SJCRH30 (cell line): ENCODE data around the gene LRIT2. TPM values are rescaled to one million over a fixed set of nuclear protein-coding genes. Genes with fewer than 3 reads are reported as not detected.

ENCODE experiments used
- DNase-seq, 2 experiments: peaks; one replicate each; pipeline ENCODE4 v3.0.0-alpha.2; 2015 to 2020
- H3K27ac ChIP-seq: fragments of 250-450 bp; sonication (Bioruptor Pico); 2 replicates; pipeline ENCODE4 v1.5.1; 2020; ENCODE audit warnings: mild to moderate bottlenecking, moderate library complexity
- H3K27me3 ChIP-seq: fragments of 250-450 bp; sonication (Bioruptor Pico); 2 replicates; pipeline ENCODE4 v1.5.1; 2020; ENCODE audit warnings: mild to moderate bottlenecking, moderate library complexity
- H3K36me3 ChIP-seq: fragments of 250-450 bp; sonication (Bioruptor Pico); 2 replicates; pipeline ENCODE4 v1.5.1; 2020; ENCODE audit warnings: mild to moderate bottlenecking, moderate library complexity
- H3K4me1 ChIP-seq: fragments of 250-450 bp; sonication (Bioruptor Pico); 2 replicates; pipeline ENCODE4 v1.5.1; 2020; ENCODE audit warnings: mild to moderate bottlenecking, moderate library complexity
- H3K4me3 ChIP-seq: fragments of 250-450 bp; sonication (Bioruptor Pico); 2 replicates; pipeline ENCODE4 v1.5.1; 2020; ENCODE audit warnings: mild to moderate bottlenecking, moderate library complexity
- H3K9me3 ChIP-seq: fragments of 250-450 bp; sonication (Bioruptor Pico); replicated peaks from 2 replicates; pipeline ENCODE4 v1.5.1; 2020; ENCODE audit warnings: mild to moderate bottlenecking, moderate library complexity
- total RNA-seq: library from RNA; depleted of rRNA; stranded (reverse); fragments of >200 nt; shearing (Covaris generic); gene quantifications from 2 replicates; pipeline ENCODE4 v1.2.3, GENCODE V29; 2014

The LRIT2 gene
- total RNA-seq, 1 experiment from 2014 or later, result not detected

DNA sequence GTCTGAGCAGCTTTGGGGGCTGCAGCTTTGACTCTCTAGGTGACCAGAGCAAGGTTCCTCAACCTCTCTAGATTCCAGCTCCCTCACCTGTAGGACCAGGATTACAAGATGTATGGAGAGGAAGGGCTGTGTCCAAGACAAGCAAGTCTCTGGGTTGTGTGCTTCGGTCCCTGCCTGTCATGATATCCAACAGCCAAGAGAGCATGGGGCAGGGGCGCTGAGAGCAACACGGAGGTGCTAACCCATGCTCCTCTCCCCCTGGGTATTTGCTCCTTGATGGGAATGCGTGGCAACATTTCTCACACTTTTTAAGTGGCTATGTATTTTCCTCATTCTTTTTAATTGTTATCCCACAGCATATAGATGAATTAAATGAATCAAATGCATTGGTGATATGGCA is 20.7 kb downstream of the LRIT2 start:
- Histone ChIP-seq H3K9me3 (no peaks in the 10 kb centered on the region), H3K36me3 (no peaks in the 10 kb centered on the region), H3K27ac (no peak overlapping the region), H3K4me3 (no peak overlapping the region), H3K27me3 (no peaks in the 10 kb centered on the region), H3K4me1 (no peaks in the 10 kb centered on the region)
- no peak for DNase-seq

DNA sequence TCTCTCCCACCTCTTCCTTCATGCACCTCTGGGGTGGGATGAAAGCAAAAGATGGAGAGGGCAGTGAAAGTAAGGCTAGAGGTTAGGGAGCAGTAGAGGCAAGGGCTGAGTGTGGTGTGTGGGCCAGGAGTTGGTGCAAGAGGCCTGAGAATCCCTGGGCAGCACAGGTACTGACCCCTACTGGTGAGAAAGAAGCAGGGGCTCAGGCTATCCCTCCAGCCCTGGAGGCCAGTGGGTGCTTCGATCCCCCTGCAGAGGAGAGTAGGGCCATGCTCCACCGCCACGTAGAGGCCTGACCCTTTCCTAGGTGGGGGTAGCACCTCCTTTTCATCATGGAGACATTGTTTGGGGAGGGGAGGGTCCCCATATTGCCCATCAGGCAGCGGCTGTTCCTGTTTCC is 21.2 kb downstream of the LRIT2 start:
- no peaks in the 10 kb centered on the region for H3K4me1 ChIP-seq
- no peaks in the 10 kb centered on the region for H3K9me3 ChIP-seq
- no peaks in the 10 kb centered on the region for H3K36me3 ChIP-seq
- H3K27me3 ChIP-seq, result no peaks in the 10 kb centered on the region
- no peak for DNase-seq
- H3K4me3 ChIP-seq, result no peak overlapping the region
- H3K27ac ChIP-seq, result no peak overlapping the region

DNA sequence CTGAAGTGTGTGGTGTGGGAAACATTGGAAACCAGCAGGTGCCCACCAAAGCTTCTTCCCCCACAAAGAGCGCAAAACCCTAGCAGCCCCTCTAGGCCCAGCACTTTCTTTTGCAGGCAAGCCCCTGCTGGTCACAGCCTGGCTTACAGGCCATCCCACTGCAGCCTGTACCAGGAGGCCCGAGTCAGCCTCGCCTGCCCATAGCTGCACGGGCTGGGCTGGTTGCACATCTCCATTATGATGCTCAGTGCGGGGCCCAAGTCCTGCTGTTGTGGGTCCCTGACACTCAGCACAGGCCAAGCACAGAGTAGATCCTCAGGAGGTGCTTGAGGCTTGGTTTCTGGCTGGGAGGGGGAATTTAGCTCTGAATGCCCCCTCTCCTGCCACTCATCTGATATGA is 23.0 kb downstream of the LRIT2 start:
- Histone ChIP-seq H3K36me3 (no peaks in the 10 kb centered on the region), H3K9me3 (no peaks in the 10 kb centered on the region), H3K4me3 (no peak overlapping the region), H3K27me3 (no peaks in the 10 kb centered on the region), H3K4me1 (no peaks in the 10 kb centered on the region), H3K27ac (no peak overlapping the region)
- DNase-seq, result no peak

DNA sequence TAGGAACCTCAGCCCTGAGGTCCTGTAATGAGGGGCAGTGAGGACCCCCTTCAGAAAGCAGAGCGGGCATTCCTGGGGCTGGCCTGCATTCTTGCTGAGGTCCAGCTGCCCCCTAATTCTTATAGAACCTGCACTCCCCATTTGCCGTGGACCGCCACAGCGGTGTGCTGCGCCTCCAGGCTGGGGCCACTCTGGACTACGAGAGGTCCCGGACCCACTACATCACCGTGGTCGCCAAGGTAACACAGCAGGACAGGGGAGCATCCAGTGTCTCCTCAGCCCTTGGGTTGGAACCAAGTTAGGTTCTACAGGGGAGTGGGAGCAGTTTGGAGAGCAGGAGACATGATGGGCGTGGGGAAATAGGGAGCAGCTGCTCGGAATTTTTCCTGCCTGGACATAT is 23.7 kb downstream of the LRIT2 start:
- no peak overlapping the region for H3K4me3 ChIP-seq
- no peaks in the 10 kb centered on the region for H3K27me3 ChIP-seq
- H3K9me3 ChIP-seq, result no peaks in the 10 kb centered on the region
- H3K4me1 ChIP-seq, result no peaks in the 10 kb centered on the region
- DNase-seq, result no peak
- no peak overlapping the region for H3K27ac ChIP-seq
- no peaks in the 10 kb centered on the region for H3K36me3 ChIP-seq

DNA sequence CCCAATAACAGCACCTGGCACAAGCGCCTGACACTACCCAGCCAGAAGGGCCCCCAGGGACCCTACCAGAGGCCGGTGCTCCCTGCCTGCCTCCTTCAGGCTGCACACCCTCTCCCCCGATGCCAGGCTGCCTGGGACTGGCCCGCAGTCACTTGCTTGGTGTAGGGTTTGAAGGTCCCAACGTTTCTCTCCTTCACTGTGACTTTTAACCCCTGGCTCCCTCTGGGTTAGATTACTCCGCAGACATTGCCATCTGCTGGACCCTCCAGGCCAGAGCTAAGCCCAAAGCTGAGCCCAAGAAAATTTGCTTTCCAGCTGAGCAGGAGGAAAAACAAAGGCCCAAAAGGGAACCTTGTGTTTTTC is 24.1 kb downstream of the LRIT2 start:
- no peak for DNase-seq
- no peaks in the 10 kb centered on the region for H3K36me3 ChIP-seq
- H3K27me3 ChIP-seq, result no peaks in the 10 kb centered on the region
- H3K9me3 ChIP-seq, result no peaks in the 10 kb centered on the region
- no peaks in the 10 kb centered on the region for H3K4me1 ChIP-seq
- H3K27ac ChIP-seq, result no peak overlapping the region
- H3K4me3 ChIP-seq, result no peak overlapping the region

DNA sequence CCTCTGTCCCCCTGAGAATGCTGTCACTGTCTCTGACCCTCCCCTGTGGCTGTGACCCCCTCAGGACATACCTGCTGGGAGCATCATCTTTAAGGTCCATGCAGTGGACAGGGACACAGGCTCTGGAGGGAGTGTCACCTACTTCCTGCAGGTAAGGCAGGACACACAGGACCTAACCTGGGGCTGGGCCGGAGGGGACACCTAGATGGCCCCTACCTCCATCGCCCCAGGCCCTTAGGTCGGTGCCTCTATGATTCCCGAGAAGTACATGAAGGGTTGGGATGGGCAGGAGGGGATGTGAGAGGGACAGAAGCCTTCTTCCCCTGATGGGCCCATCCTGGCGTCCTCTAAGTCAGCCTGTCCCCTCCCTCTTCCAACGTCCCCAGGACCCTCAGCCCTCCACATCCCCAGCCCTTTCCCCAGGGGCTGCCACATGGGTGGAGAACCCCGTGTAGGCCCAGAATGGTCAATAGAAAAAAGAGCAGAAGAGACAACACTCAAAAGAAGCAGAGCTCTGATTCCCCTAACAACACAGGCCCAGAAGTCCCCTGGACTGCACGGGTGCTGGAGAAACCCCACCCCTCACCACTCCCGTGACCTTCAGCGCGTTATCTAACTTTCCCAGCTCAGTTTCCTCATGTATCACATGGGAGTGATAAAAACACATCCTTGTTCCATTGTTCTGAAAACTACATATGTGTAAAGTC is 24.7 kb downstream of the LRIT2 start:
- Histone ChIP-seq H3K4me3 (no peak overlapping the region), H3K27me3 (no peaks in the 10 kb centered on the region), H3K27ac (no peak overlapping the region), H3K9me3 (no peaks in the 10 kb centered on the region), H3K36me3 (no peaks in the 10 kb centered on the region), H3K4me1 (no peaks in the 10 kb centered on the region)
- DNase-seq, result no peak

DNA sequence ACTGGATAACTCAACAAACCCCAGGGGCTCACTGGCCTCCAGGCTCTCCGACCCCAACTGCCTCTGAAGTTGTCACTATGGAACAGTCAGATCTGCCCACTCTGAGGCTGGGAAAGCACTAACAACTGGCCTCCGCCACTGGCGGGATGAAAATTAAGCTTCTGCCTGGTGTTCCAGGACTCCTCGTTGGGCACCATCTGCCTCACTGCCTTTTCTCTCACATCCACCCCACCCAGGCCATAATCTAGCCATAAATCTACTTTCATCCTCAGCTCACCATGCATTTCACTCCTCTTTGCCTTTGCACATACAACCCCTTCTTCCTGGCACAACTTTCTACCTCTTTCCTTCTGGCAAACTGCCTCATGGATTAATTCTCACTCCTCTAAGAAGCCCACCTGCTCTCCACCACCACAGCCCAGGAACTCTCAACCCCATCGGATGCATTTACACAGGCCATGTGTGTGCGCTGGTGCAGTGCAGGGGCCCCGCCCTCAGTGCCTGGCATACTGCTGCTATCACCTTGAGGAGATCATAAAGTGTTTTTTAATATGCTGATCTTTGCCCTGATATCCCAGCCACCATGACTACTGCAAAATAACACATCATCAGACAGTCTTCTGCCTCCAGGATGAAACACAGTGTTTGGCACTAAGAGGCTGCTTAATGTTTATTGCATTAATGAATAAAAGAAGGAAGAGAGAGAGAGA is 27.0 kb downstream of the LRIT2 start:
- H3K9me3 ChIP-seq, result no peaks in the 10 kb centered on the region
- H3K36me3 ChIP-seq, result no peaks in the 10 kb centered on the region
- no peak overlapping the region for H3K27ac ChIP-seq
- H3K27me3 ChIP-seq, result no peaks in the 10 kb centered on the region
- no peak overlapping the region for H3K4me3 ChIP-seq
- no peak for DNase-seq
- no peaks in the 10 kb centered on the region for H3K4me1 ChIP-seq

DNA sequence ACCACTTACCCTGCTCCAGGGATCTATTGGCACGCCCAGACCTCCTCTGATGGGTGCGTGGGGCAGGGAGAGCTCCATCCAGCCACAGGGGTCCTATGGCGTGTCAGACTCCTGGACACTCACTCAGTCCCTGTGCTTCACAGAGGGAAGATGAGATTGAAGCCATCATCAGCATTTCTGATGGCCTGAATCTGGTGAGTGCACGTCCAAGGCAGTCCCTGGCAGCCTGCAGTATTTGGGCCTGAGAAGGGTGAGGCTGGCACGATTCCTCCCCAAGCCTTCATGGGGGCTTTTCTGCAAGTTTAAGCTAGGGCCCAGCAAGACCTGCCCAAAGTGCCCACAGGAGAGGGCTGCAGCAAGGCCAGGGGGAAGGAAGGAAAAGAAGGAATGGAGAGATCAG is 27.7 kb downstream of the LRIT2 start:
- Histone ChIP-seq H3K4me3 (no peak overlapping the region), H3K27ac (no peak overlapping the region), H3K36me3 (no peaks in the 10 kb centered on the region), H3K27me3 (no peaks in the 10 kb centered on the region), H3K4me1 (no peaks in the 10 kb centered on the region), H3K9me3 (no peaks in the 10 kb centered on the region)
- no peak for DNase-seq

DNA sequence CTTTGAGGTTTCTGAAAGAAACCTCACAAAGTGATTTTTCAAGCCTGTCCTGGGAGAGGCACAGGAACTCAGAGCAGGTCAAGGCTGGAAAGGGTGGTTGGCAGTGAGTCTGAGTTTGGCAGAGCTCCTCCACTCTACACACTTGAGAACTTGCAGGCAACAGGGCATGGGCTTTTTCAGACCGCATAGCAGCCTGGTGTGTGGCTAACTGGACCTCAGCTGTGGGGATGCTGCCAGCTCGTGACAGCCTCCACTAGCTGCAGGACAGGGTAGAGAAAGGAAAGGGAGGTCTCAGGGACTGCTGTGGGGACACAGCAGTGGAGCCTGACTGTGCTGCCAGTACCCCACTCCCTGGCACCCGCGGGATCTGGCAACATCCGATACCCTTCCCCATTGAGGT is 28.4 kb downstream of the LRIT2 start:
- no peaks in the 10 kb centered on the region for H3K36me3 ChIP-seq
- H3K9me3 ChIP-seq, result no peaks in the 10 kb centered on the region
- no peak for DNase-seq
- H3K4me1 ChIP-seq, result no peaks in the 10 kb centered on the region
- no peak overlapping the region for H3K4me3 ChIP-seq
- H3K27me3 ChIP-seq, result no peaks in the 10 kb centered on the region
- H3K27ac ChIP-seq, result no peak overlapping the region

DNA sequence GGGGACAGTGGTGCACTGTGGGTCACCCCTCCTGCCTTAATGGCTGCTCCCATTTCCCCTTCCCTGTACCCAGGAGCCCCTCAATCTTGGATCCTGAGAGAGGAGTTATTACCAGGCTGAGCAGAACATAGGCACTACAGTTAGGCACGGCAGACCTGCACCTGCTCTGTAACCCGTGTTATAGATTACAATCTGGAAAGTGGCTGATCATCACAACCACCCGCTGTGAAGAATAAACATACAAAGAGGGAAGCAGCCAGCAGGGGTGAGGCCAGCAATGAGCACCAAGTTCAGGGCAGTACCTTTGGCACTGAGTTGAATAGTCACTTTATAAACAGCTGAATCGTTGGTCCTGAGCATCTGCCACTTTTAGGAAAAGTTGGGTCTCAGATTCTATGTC is 29.3 kb downstream of the LRIT2 start:
- Histone ChIP-seq H3K27ac (no peak overlapping the region), H3K27me3 (no peaks in the 10 kb centered on the region), H3K9me3 (no peaks in the 10 kb centered on the region), H3K36me3 (no peaks in the 10 kb centered on the region), H3K4me3 (no peak overlapping the region), H3K4me1 (no peaks in the 10 kb centered on the region)
- DNase-seq, result peak in 1 of 2 experiments; percentile 6

DNA sequence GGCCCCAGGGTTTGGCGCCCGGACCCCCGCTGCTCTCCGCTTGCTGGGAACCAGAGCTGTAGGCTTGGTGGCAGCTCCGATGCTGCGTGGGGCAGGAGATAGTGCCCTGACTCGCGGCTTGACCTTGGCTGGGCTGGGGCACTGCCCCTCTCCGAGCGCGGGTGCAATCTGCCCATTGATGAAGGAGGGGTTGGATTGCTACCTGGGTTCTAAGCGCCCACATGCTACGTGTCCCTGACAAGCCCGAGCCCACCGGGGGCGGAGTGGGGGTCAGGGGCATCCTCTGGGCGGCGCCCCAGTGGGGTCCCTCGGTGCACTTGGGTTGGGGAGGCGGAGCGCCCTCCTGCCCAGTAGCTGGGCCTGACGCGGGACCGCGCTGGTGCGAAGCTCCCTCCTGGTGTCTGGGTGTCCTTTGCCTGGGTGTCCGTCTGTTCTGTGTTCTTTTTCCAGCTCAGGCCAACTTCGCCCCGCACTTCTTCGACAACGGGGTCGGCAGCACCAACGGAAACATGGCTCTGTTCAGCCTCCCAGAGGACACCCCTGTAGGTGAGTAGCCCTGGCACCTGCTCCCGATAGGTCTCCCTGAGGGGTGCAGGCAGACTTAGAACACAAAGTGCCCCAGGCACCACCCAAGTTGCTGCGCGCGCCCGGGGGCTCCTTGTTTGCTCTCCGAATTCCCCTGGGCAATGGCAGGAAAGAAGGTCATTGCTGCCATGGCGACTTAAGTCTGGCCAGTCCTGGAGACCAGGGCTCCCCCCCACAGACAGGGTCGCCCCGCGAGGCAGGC is 30.1 kb downstream of the LRIT2 start:
- Histone ChIP-seq H3K9me3 (no peaks in the 10 kb centered on the region), H3K36me3 (no peaks in the 10 kb centered on the region), H3K27me3 (no peaks in the 10 kb centered on the region), H3K4me3 (no peak overlapping the region), H3K27ac (no peak overlapping the region), H3K4me1 (no peaks in the 10 kb centered on the region)
- DNase-seq, result no peak

DNA sequence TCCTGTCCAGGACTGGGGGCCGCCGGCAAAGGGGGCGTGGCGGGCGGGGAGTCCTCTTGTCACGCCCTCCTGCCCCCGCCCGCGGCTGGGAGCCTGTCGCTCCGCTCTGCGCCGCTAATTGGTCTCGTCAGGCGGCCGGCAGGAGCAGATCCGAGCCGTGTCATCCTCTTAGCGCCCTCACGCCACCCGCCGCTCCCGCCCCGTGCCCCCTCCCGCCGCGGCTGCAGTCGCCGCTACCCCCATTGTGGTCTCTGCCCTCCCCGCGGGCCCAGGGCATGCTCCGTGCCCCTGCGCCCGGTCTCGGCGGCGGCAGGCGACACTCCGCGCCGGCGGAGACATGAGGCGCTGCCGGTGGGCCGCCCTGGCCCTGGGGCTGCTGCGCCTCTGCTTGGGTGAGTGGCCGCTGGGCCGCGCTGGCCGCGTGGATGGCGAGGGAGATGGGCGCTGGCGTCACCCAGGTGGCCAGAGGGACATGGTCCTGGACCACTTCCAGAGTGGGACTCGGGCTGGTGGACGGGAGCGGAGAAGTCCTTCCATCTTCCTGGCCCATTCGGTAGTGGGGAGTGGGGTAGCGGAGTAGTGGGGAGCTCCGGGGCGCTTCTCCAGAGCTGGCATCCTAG is 30.8 kb downstream of the LRIT2 start, which contains the start of gene CDHR1:
Gene CDHR1 (plus strand): TSS at position 114 of the 620 bp plus-strand sequence. CDS start 224 bp downstream, at position 338.
- no peaks in the 10 kb centered on the region for H3K27me3 ChIP-seq
- no peak within 1 kb of the TSS for H3K27ac ChIP-seq
- no peak within 1 kb of the TSS for H3K4me3 ChIP-seq
- no peaks in the 10 kb centered on the region for H3K9me3 ChIP-seq
- no peaks in the 10 kb centered on the region for H3K36me3 ChIP-seq
- DNase-seq, result no peak
- no peaks in the 10 kb centered on the region for H3K4me1 ChIP-seq

DNA sequence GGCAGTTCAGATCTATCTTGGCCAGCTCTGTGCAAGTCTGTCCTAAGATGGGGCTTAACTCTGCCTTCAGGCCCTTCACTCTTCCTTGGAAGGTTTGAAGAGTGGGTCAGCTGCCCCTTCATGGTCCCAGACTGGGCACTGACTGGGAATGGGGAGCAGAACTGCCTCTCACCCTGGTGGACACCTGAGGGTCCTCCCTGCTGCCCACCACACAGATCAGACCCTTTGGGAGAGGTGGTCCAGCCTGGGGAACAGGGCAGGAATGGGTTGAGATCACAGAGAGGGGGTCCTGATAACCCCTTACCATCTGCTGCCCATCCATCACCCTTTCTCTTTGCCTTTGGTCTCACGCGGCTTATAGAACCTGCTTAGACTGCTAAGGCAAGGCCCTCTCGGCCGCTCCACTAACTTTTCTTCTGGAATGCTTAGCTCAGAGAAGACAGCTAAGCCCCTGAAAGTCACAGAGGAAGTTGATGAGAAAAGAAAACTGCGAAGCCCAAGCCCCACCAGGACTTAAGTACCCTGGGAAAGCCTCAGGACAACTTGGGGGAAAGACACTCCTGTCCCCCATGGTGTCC is 31.4 kb downstream of the LRIT2 start:
- H3K4me3 ChIP-seq, result no peak overlapping the region
- H3K27me3 ChIP-seq, result no peaks in the 10 kb centered on the region
- H3K9me3 ChIP-seq, result no peaks in the 10 kb centered on the region

DNA sequence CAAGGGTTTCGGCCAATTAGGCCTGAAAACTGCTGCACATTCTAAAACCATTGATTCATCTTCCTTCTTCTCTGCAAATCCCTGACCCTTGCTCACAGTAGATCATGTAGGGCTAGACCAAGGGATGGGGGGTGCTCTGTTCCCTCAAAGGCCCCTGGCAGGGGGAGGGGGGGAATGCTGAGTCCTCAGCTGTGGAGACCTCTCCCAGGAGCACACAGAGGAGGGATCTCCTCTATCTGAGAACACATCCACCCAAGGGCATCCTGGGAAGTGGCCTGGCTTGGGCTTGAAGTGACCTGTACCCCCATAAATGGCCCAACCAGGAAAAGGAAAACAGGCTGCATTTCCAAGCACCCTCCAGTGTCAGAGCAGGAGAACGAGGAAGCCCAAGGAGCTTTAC is 32.0 kb downstream of the LRIT2 start:
- H3K4me1 ChIP-seq, result no peaks in the 10 kb centered on the region
- DNase-seq, result no peak
- H3K27me3 ChIP-seq, result no peaks in the 10 kb centered on the region
- no peaks in the 10 kb centered on the region for H3K36me3 ChIP-seq
- H3K9me3 ChIP-seq, result no peaks in the 10 kb centered on the region
- no peak overlapping the region for H3K4me3 ChIP-seq
- H3K27ac ChIP-seq, result no peak overlapping the region

More for the DNA sequence above, 31.4 kb downstream of the LRIT2 start:
- Histone ChIP-seq H3K27ac (no peak overlapping the region), H3K4me1 (no peaks in the 10 kb centered on the region), H3K36me3 (no peaks in the 10 kb centered on the region)
- no peak for DNase-seq

DNA sequence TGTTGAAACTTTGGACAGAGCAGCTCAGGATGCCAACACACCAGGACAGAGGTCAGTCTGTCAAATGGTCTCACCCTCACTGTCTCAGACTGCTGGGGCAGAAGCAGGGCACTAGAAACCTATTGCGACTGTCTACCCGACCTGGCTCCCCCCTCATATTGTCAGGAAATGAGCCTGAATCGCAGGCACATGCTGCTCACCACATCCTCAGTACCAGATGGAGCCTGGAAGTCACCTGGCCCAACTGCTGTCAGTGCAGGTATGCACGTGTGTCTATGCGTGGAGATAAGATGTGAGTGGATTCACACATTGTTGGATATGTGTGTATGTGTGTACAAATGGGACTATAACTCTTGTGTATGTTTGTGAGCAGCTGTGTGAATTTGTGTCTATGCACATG is 34.2 kb downstream of the LRIT2 start:
- Histone ChIP-seq H3K4me3 (no peak overlapping the region), H3K27ac (no peak overlapping the region), H3K4me1 (no peaks in the 10 kb centered on the region), H3K27me3 (no peaks in the 10 kb centered on the region), H3K9me3 (no peaks in the 10 kb centered on the region), H3K36me3 (no peaks in the 10 kb centered on the region)
- DNase-seq, result no peak
